ENCODE measurements around the gene ARMC3.

ARMC3 gene

DNA sequence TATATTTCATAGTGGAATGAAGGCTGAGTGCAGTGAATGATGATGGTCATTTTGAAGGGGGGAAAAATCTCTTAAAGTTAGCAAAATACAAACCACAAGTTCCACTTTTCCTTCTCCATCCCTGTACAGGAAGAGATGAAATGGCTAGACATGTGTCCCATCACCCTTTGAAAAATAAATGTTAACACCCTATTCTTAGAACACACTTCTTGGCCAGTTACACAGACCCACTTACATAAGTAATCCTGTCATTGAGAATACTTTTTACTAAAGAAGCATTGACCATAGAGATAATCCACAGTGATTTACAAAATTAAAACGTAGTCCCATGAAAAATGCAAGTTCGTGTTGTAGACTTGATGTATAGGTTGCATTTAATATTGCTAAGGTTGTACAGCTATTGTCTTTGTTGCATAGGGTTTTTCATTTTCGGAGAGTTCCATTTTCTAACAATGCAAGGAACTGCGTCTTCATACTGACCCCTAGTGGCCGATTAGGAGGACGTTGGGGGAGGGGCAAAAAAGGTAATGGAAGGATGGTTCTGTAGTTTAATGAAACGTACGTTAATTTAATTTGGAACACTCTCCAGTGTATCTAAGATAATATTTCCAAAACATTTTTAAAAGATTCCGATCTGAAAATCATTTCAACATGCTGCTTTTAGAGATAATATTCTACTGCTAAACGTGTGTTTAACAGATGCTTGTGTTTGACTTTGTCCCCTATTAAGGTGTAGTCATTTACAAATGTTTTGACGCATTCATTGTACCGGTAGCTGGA lies 60.9 kb downstream of the ARMC3 start:
- Histone ChIP-seq H3K4me1 (ENCODE audit: control insufficient read depth, insufficient read depth, low read length) (no peaks in the 10 kb centered on the region), H3K27ac (ENCODE audit: low read length) (no peak overlapping the region), H3K4me3 (ENCODE audit: low read length) (no peak overlapping the region), H3K36me3 (ENCODE audit: control insufficient read depth, insufficient read depth, low read length) (no peaks in the 10 kb centered on the region), H3K9me3 (ENCODE audit: control insufficient read depth, insufficient read depth, low read length) (no peaks in the 10 kb centered on the region), H3K27me3 (ENCODE audit: control insufficient read depth, insufficient read depth, low read length) (no peaks in the 10 kb centered on the region)
- no CpG with 5 or more reads among the region's 12 CpGs for WGBS (ENCODE audit: insufficient coverage, insufficient read length)
- peak; percentile 20 for DNase-seq (ENCODE audit: low read depth, low spot score)

DNA sequence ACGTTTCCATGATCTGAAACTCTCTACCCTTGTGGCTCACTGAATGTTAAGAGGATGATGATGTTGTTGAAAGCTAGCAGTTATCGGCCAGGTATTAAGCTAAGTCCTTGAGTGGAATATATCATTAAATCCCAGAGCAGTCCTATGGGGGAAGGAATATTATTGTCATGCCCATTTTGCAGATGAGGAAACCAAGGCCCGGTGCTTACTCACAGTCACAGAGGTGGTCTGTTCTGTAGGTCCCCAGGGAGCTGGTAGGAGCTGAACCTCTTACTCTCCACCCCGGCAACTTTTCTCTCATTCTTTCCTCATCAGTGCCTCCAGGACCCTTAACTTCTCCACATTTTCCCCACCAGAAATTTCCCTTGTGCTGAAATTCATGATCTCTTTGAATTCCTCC lies 62.6 kb downstream of the ARMC3 start:
- no CpG with 5 or more reads among the region's 4 CpGs for WGBS (ENCODE audit: insufficient coverage, insufficient read length)
- Histone ChIP-seq H3K36me3 (ENCODE audit: control insufficient read depth, insufficient read depth, low read length) (no peaks in the 10 kb centered on the region), H3K27ac (ENCODE audit: low read length) (no peak overlapping the region), H3K27me3 (ENCODE audit: control insufficient read depth, insufficient read depth, low read length) (no peaks in the 10 kb centered on the region), H3K4me3 (ENCODE audit: low read length) (no peak overlapping the region), H3K4me1 (ENCODE audit: control insufficient read depth, insufficient read depth, low read length) (no peaks in the 10 kb centered on the region), H3K9me3 (ENCODE audit: control insufficient read depth, insufficient read depth, low read length) (no peaks in the 10 kb centered on the region)
- no peak for DNase-seq (ENCODE audit: low read depth, low spot score)

DNA sequence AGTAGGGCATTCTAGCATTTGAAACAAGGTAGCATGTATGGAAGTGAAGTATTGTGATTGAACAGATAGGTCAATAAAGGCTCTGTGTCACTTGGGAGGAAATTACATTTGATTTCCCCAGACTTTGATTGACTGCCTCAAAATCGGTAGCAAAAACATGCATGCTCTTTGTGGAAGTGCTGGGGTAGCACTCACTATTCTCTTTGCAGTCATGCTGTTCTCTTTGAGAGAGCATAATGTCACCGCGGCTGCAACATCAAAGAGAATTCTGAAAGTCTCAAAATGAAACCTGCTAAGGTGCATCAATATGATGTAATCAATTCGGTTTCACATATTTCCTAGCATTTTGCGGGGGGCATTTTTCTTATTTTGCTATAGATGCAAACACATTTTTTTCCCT lies 64.2 kb downstream of the ARMC3 start:
- Histone ChIP-seq H3K27me3 (ENCODE audit: control insufficient read depth, insufficient read depth, low read length) (no peaks in the 10 kb centered on the region), H3K36me3 (ENCODE audit: control insufficient read depth, insufficient read depth, low read length) (no peaks in the 10 kb centered on the region), H3K27ac (ENCODE audit: low read length) (no peak overlapping the region), H3K9me3 (ENCODE audit: control insufficient read depth, insufficient read depth, low read length) (no peaks in the 10 kb centered on the region), H3K4me1 (ENCODE audit: control insufficient read depth, insufficient read depth, low read length) (no peaks in the 10 kb centered on the region), H3K4me3 (ENCODE audit: low read length) (no peak overlapping the region)
- WGBS (ENCODE audit: insufficient coverage, insufficient read length), result no CpG with 5 or more reads among the region's 5 CpGs
- DNase-seq (ENCODE audit: low read depth, low spot score), result no peak

DNA sequence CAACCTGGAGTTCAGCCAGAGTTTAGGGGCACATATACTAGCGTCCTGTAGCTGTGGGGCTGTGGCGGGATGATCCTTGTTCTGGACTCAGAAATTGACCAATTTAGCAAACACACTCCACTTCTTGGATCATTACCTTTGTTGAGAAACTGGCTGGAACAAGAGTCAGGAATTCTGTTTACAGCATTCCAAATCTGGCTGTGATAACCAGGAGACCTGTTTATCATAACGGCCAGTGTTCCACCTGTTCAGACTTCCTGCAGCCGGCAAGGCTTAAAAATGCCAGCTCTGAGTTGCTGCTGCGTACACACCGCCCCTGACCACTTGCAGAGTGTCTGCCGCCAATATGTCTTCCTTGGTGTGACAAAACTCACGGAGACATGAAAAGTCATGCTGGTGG lies 64.8 kb downstream of the ARMC3 start:
- Histone ChIP-seq H3K36me3 (ENCODE audit: control insufficient read depth, insufficient read depth, low read length) (no peaks in the 10 kb centered on the region), H3K27me3 (ENCODE audit: control insufficient read depth, insufficient read depth, low read length) (no peaks in the 10 kb centered on the region), H3K4me3 (ENCODE audit: low read length) (no peak overlapping the region), H3K4me1 (ENCODE audit: control insufficient read depth, insufficient read depth, low read length) (no peaks in the 10 kb centered on the region), H3K9me3 (ENCODE audit: control insufficient read depth, insufficient read depth, low read length) (no peaks in the 10 kb centered on the region), H3K27ac (ENCODE audit: low read length) (no peak overlapping the region)
- WGBS (ENCODE audit: insufficient coverage, insufficient read length), result no CpG with 5 or more reads among the region's 8 CpGs
- no peak for DNase-seq (ENCODE audit: low read depth, low spot score)

DNA sequence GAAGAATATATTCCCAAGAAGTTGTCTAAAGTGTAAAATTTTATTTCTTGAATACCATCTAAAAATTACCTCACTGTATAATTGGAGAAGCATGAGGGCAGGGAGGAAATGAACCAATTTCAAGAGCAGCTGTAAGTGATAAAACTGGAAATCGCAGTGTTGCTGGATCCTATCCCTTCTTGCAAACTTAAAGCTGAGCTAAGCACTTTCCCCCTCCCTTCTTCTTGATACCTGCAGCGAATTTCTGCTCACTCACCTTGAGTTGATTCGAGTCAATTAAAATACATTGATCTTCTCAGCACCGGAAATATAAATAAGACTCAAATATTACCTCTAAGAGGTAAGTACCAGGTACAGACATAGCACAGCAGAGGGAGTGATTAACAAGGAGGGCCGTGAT lies 65.5 kb downstream of the ARMC3 start:
- H3K27ac ChIP-seq (ENCODE audit: low read length), result no peak overlapping the region
- no peaks in the 10 kb centered on the region for H3K4me1 ChIP-seq (ENCODE audit: control insufficient read depth, insufficient read depth, low read length)
- H3K4me3 ChIP-seq (ENCODE audit: low read length), result no peak overlapping the region
- DNase-seq (ENCODE audit: low read depth, low spot score), result no peak
- H3K27me3 ChIP-seq (ENCODE audit: control insufficient read depth, insufficient read depth, low read length), result no peaks in the 10 kb centered on the region
- no CpG with 5 or more reads among the region's 5 CpGs for WGBS (ENCODE audit: insufficient coverage, insufficient read length)
- no peaks in the 10 kb centered on the region for H3K9me3 ChIP-seq (ENCODE audit: control insufficient read depth, insufficient read depth, low read length)
- H3K36me3 ChIP-seq (ENCODE audit: control insufficient read depth, insufficient read depth, low read length), result no peaks in the 10 kb centered on the region

DNA sequence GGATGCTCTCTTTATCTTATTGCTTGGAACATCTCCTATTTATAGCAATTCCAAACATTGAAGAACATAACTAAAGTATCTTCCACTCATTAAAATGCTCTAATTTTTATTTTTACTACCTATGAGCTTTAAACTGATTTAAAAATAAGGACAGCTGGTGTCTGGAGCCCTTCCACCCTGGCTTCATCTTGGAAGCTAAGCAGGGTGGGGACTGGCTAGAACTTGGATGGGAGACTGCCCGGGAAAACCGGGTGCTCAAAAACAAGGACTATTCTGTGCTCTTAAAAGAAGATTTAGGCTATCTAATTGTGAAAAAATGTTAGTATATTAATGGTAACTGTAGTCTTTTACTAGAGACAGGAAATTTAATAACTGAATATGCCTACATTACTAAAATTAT lies 69.2 kb downstream of the ARMC3 start:
- H3K36me3 ChIP-seq (ENCODE audit: control insufficient read depth, insufficient read depth, low read length), result no peaks in the 10 kb centered on the region
- H3K9me3 ChIP-seq (ENCODE audit: control insufficient read depth, insufficient read depth, low read length), result no peaks in the 10 kb centered on the region
- no peak overlapping the region for H3K4me3 ChIP-seq (ENCODE audit: low read length)
- H3K4me1 ChIP-seq (ENCODE audit: control insufficient read depth, insufficient read depth, low read length), result peaks cover 1% of the 10 kb centered on the region; the same call in 1 of the 2 replicates
- H3K27me3 ChIP-seq (ENCODE audit: control insufficient read depth, insufficient read depth, low read length), result no peaks in the 10 kb centered on the region
- WGBS (ENCODE audit: insufficient coverage, insufficient read length), result no CpG with 5 or more reads among the region's 2 CpGs
- DNase-seq (ENCODE audit: low read depth, low spot score), result no peak
- no peak overlapping the region for H3K27ac ChIP-seq (ENCODE audit: low read length)

DNA sequence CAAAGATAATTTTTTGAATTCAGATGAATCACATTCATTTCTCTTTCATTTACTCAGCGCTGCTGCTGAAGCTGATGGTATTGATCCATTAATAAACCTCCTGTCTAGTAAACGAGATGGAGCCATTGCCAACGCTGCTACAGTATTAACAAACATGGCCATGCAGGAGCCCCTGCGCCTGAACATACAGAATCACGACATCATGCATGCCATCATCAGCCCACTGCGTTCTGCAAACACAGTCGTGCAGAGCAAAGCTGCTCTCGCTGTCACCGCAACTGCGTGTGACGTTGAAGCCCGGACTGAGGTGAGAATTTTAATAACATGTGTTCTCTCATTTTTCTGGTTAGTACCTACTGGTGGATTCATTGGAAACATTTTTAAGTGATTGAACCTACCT lies 70.2 kb downstream of the ARMC3 start:
- Histone ChIP-seq H3K36me3 (ENCODE audit: control insufficient read depth, insufficient read depth, low read length) (no peaks in the 10 kb centered on the region), H3K4me3 (ENCODE audit: low read length) (no peak overlapping the region), H3K9me3 (ENCODE audit: control insufficient read depth, insufficient read depth, low read length) (no peaks in the 10 kb centered on the region), H3K27ac (ENCODE audit: low read length) (no peak overlapping the region), H3K27me3 (ENCODE audit: control insufficient read depth, insufficient read depth, low read length) (no peaks in the 10 kb centered on the region), H3K4me1 (ENCODE audit: control insufficient read depth, insufficient read depth, low read length) (peaks cover 1% of the 10 kb centered on the region; the same call in 1 of the 2 replicates)
- WGBS (ENCODE audit: insufficient coverage, insufficient read length), result no CpG with 5 or more reads among the region's 12 CpGs
- no peak for DNase-seq (ENCODE audit: low read depth, low spot score)

DNA sequence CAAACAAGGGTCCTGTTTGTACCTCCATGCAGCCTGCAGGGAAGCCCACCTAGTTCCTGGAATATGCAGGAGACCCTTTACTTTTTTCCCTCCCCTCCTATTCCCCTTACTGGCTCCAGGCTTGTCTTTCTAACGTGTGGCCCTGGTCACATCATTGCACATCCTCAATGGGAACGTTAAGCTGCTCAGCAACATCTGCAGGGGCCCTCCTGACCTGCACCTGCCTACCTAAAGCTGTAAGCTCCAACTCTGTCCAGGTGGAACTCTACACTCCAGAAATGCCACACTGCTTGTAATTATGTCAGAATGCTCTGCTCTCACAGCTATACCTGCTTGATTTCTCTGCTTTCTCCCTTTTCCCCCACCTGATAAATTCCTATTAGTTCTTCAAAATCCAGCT lies 72.1 kb downstream of the ARMC3 start:
- H3K4me3 ChIP-seq (ENCODE audit: low read length), result no peak overlapping the region
- no peak for DNase-seq (ENCODE audit: low read depth, low spot score)
- H3K4me1 ChIP-seq (ENCODE audit: control insufficient read depth, insufficient read depth, low read length), result peaks cover 1% of the 10 kb centered on the region; the same call in 1 of the 2 replicates
- no peaks in the 10 kb centered on the region for H3K36me3 ChIP-seq (ENCODE audit: control insufficient read depth, insufficient read depth, low read length)
- no peak overlapping the region for H3K27ac ChIP-seq (ENCODE audit: low read length)
- no peaks in the 10 kb centered on the region for H3K27me3 ChIP-seq (ENCODE audit: control insufficient read depth, insufficient read depth, low read length)
- no peaks in the 10 kb centered on the region for H3K9me3 ChIP-seq (ENCODE audit: control insufficient read depth, insufficient read depth, low read length)
- no CpG with 5 or more reads among the region's 2 CpGs for WGBS (ENCODE audit: insufficient coverage, insufficient read length)

DNA sequence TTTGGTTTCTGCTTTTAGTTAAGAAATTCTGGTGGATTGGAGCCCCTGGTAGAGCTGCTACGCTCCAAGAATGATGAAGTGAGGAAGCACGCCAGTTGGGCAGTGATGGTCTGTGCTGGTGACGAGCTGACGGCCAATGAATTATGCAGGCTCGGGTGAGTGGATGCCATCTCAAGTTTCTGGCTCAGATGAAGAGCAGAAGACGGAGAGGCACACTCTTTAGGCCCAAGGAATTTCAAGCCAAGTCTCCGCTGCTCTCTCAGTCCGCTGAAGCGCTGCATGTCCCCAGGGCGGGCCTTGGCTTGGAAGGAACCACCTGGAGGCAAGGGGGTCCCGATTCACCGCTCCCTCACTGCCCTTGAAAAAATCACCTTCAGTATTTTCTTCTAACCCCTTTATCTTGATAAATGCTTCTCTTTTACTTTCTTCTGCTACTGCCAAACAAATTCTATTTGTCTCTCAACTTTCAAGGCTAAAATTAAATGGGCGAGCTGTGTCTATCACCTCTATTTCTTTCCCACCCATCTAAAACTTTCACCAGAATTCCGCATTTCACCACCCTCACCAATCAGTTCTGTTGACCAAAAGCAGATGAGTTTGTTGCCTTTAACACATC lies 74.2 kb downstream of the ARMC3 start:
- no peak overlapping the region for H3K4me3 ChIP-seq (ENCODE audit: low read length)
- DNase-seq (ENCODE audit: low read depth, low spot score), result peak; percentile 27
- no peaks in the 10 kb centered on the region for H3K27me3 ChIP-seq (ENCODE audit: control insufficient read depth, insufficient read depth, low read length)
- H3K9me3 ChIP-seq (ENCODE audit: control insufficient read depth, insufficient read depth, low read length), result no peaks in the 10 kb centered on the region
- no CpG with 5 or more reads among the region's 14 CpGs for WGBS (ENCODE audit: insufficient coverage, insufficient read length)
- no peak overlapping the region for H3K27ac ChIP-seq (ENCODE audit: low read length)
- peaks cover 1% of the 10 kb centered on the region; the same call in 1 of the 2 replicates for H3K4me1 ChIP-seq (ENCODE audit: control insufficient read depth, insufficient read depth, low read length)
- H3K36me3 ChIP-seq (ENCODE audit: control insufficient read depth, insufficient read depth, low read length), result no peaks in the 10 kb centered on the region

DNA sequence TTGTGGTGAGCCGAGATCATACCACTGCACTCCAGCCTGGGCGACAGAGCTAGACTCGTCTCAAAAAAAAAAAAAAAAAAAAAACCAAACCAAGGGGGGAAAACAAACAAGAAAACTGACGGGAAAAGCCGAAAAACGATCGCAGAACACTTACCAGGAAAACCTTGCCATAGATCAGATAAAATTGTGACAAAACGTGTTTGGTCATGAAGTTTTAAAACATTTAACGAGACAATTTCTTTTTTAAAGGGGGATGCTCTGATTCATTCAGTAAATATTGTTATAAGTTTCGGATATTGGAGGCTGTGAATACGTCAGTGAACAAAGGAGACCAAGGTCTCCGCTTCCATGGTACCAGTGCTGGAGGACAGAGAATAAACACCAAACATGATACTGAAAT lies 77.3 kb downstream of the ARMC3 start:
- Histone ChIP-seq H3K27me3 (ENCODE audit: control insufficient read depth, insufficient read depth, low read length) (no peaks in the 10 kb centered on the region), H3K4me3 (ENCODE audit: low read length) (no peak overlapping the region)
- WGBS (ENCODE audit: insufficient coverage, insufficient read length), result no CpG with 5 or more reads among the region's 12 CpGs

More for the DNA sequence above, 77.3 kb downstream of the ARMC3 start:
- Histone ChIP-seq H3K9me3 (ENCODE audit: control insufficient read depth, insufficient read depth, low read length) (no peaks in the 10 kb centered on the region), H3K36me3 (ENCODE audit: control insufficient read depth, insufficient read depth, low read length) (no peaks in the 10 kb centered on the region), H3K27ac (ENCODE audit: low read length) (no peak overlapping the region), H3K4me1 (ENCODE audit: control insufficient read depth, insufficient read depth, low read length) (peaks cover 1% of the 10 kb centered on the region; the same call in 1 of the 2 replicates)
- no peak for DNase-seq (ENCODE audit: low read depth, low spot score)

Data from iPS DF 6.9 (cell line).